Stomach smooth muscle (tissue), 2 donors: ENCODE results near the gene ZNF684.
"Not testable (repeated sequence)": the region's sequence is repeated elsewhere in the genome, so short reads cannot be mapped to it uniquely, and the experiment has no call there.

Source experiments
- H3K27ac ChIP-seq: one replicate; pipeline ENCODE4 v1.7.0; 2013; ENCODE audit warnings: mild to moderate bottlenecking, low read length, inconsistent platforms
- H3K27me3 ChIP-seq, 2 donors: one replicate each; pipeline ENCODE4 v1.7.0; 2013; ENCODE audit warnings: low read length in 2 of 2; ENCODE audit not compliant: insufficient read depth in 2 of 2, control insufficient read depth in 1 of 2
- H3K36me3 ChIP-seq, 2 donors: one replicate each; pipeline ENCODE4 v1.7.0; 2013; ENCODE audit warnings: low read length in 2 of 2; ENCODE audit not compliant: control insufficient read depth in 2 of 2, insufficient read depth in 2 of 2
- H3K4me1 ChIP-seq: one replicate; pipeline ENCODE4 v1.7.0; 2013; ENCODE audit warnings: low read length; ENCODE audit not compliant: control insufficient read depth, insufficient read depth
- H3K4me3 ChIP-seq, 2 donors: one replicate each; pipeline ENCODE4 v1.7.0; 2013; ENCODE audit warnings: low read length in 2 of 2
- H3K9ac ChIP-seq, 2 donors: one replicate each; pipeline ENCODE4 v1.7.0; 2013; ENCODE audit warnings: low read length in 2 of 2, mild to moderate bottlenecking in 1 of 2
- H3K9me3 ChIP-seq, 2 donors: one replicate each; pipeline ENCODE4 v1.7.0; 2013; ENCODE audit warnings: low read length in 2 of 2; ENCODE audit not compliant: control insufficient read depth in 2 of 2
- donor health status: healthy.
- donor health status: Pancreatic carcinoma.

Gene ZNF684

DNA sequence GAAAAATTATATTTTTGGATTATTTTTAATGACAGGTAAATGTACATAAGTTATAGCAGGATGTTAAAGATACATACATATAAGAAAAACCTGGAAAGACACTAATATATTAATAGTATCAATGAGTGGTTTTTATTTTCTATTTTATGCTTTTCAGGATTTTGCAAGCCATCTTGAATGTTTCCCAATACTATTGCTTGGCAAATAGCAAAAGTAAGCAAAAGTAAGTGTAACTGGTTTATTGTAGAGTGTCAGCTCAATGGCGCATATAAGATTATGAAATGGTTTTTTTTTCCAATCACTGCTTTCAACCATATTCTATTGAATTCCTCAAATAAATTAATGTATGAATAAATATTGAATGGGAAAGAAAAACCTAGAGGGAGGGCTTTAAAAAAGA lies 36.4 kb downstream of the ZNF684 start:
- Histone ChIP-seq H3K9ac (no peak overlapping the region), H3K27me3 (no peaks in the 10 kb centered on the region), H3K27ac (no peak overlapping the region), H3K4me3 (no peak overlapping the region), H3K9me3 (no peaks in the 10 kb centered on the region), H3K4me1 (no peaks in the 10 kb centered on the region), H3K36me3 (no peaks in the 10 kb centered on the region)

DNA sequence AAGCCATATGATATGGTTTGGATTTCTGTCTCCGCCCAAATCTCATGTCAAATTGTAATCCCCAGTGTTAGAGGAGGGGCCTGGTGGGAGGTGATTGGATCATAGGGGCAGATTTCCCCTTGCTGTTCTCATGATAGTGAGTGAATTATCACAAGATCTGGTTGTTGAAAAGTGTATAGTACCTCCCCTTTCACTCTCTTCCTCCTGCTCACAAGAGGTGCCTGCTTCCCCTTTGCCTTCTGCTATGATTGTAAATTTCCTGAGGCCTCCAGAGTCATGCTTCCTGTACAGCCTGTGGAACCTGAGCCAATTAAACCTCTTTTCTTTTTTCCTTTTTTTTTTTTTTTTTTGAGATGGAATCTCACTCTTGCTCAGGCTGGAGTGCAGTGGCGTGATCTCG lies 43.4 kb downstream of the ZNF684 start:
- H3K4me1 ChIP-seq, H3K27me3 ChIP-seq, H3K4me3 ChIP-seq, H3K9ac ChIP-seq, H3K36me3 ChIP-seq, H3K9me3 ChIP-seq, H3K27ac ChIP-seq: not testable (repeated sequence)

DNA sequence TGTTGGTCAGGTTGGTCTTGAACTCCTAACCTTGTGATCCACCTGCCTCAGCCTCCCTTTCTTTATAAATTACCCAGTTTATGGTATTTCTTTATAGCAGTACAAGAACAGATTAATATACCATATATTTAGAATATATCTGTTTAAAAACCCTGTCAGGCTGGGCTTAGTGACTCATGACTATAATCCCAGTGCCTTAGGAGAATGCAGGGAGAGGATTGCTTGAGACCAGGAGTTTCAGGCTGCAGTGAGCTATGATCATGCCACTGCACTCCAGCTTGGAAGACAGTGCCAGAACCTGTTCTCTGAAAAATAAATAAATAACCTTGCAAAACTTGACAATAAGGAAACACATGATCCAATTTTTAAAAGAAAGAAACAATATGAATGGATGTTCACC lies 43.9 kb downstream of the ZNF684 start:
- H3K4me3 ChIP-seq: no peak overlapping the region
- no peak overlapping the region for H3K9ac ChIP-seq
- H3K27ac ChIP-seq: no peak overlapping the region
- H3K27me3 ChIP-seq: no peaks in the 10 kb centered on the region
- H3K9me3 ChIP-seq: no peaks in the 10 kb centered on the region
- H3K36me3 ChIP-seq: no peaks in the 10 kb centered on the region
- H3K4me1 ChIP-seq: no peaks in the 10 kb centered on the region

DNA sequence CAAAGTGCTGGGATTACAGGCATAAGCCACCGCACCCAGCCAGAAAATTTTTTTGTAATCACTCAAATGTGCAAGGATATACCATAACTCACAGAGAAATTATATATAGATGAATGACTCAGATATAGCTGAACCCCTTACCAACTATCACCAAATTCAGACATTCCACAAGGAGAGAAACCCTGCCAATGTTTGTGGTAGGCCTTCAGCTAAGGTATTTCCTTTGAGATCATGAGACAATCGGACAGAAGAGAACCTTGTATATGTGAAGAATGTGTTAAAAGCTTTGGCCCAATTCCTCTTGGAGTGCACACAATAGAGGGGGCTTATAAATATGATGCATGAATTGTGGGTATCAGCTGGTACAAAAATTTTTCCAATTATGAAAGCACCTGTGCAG lies 50.7 kb downstream of the ZNF684 start:
- H3K36me3 ChIP-seq: no peaks in the 10 kb centered on the region
- H3K9me3 ChIP-seq: no peaks in the 10 kb centered on the region
- H3K27me3 ChIP-seq: no peaks in the 10 kb centered on the region
- no peaks in the 10 kb centered on the region for H3K4me1 ChIP-seq
- no peak overlapping the region for H3K4me3 ChIP-seq
- no peak overlapping the region for H3K9ac ChIP-seq
- H3K27ac ChIP-seq: no peak overlapping the region

DNA sequence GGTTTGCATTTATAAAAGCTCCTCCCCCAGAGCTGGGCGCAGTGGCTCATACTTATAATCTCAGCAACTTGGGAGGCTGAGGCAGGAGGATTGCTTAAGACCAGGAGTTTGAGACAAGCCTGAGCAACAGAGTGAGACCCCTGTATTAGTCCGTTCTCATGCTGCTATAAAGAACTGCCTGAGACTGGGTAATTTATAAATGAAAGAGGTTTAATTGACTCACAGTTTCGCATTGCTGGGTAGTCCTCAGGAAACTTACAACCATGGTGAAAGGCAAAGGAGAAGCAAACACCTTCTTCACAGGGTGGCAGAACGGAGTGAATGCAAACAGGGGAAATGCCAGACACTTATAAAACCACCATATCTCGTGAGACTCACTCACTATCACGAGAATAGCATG lies 52.5 kb downstream of the ZNF684 start:
- Histone ChIP-seq H3K9me3 (no peaks in the 10 kb centered on the region), H3K4me3 (no peak overlapping the region), H3K36me3 (no peaks in the 10 kb centered on the region), H3K4me1 (no peaks in the 10 kb centered on the region), H3K9ac (no peak overlapping the region), H3K27me3 (no peaks in the 10 kb centered on the region), H3K27ac (no peak overlapping the region)

DNA sequence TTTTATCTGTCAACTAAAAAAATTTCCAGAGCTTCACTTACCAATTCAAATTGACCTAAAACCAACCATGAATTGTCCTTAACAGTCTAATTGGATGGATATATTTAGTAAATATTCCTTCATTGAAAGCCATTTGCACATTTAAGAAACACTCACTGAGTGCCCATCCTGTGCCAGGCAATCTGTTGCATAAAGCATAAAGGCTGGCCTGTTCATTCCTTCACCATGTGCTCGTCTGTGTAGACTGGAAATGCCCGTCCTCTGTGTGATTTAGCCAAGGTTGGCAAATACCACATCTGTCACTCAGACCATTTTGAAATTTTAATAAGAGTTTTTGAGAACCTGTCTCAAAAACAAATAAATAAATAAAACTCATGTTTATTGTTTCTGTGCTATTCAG lies 57.1 kb downstream of the ZNF684 start:
- no peaks in the 10 kb centered on the region for H3K27me3 ChIP-seq

DNA sequence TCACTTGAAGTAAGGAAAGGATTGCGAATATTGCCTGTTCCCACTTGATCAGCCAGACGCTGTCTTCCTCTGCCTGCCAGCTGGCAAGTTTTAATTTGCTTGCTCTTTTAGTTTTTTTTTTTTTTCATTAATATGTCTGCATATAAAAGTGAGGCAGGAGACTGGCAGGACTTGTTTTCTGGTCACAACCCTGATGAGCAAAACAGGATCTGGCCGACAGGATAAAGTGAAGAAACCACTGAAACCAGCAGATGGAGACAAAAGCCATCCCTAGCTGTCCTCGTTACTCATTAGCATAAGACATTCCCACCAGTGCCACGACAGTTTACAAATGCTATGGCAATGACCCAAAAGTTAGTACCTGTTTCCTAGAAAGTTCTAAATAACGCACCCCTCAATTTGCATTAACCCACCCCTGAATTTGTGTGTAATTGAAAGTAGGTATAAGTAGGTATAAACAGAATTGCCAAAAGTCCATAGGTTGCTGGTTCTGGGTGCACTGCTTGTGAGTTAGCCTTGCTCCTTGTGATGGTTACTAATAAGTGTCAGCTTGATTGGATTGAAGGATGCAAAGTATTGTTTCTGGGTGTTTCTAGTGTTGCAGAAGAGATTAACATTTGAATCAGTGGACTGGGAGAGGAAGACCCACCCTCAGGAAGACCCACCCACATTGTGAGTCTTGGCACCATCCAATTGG lies 60.8 kb downstream of the ZNF684 start:
- H3K9me3 ChIP-seq: no peaks in the 10 kb centered on the region
- H3K4me1 ChIP-seq: no peaks in the 10 kb centered on the region
- H3K9ac ChIP-seq: no peak overlapping the region
- no peak overlapping the region for H3K27ac ChIP-seq
- no peaks in the 10 kb centered on the region for H3K36me3 ChIP-seq
- H3K27me3 ChIP-seq: no peaks in the 10 kb centered on the region
- no peak overlapping the region for H3K4me3 ChIP-seq

More for the DNA sequence above, 57.1 kb downstream of the ZNF684 start:
- no peak overlapping the region for H3K4me3 ChIP-seq
- no peaks in the 10 kb centered on the region for H3K9me3 ChIP-seq
- no peaks in the 10 kb centered on the region for H3K4me1 ChIP-seq
- H3K27ac ChIP-seq: no peak overlapping the region
- no peak overlapping the region for H3K9ac ChIP-seq
- no peaks in the 10 kb centered on the region for H3K36me3 ChIP-seq

DNA sequence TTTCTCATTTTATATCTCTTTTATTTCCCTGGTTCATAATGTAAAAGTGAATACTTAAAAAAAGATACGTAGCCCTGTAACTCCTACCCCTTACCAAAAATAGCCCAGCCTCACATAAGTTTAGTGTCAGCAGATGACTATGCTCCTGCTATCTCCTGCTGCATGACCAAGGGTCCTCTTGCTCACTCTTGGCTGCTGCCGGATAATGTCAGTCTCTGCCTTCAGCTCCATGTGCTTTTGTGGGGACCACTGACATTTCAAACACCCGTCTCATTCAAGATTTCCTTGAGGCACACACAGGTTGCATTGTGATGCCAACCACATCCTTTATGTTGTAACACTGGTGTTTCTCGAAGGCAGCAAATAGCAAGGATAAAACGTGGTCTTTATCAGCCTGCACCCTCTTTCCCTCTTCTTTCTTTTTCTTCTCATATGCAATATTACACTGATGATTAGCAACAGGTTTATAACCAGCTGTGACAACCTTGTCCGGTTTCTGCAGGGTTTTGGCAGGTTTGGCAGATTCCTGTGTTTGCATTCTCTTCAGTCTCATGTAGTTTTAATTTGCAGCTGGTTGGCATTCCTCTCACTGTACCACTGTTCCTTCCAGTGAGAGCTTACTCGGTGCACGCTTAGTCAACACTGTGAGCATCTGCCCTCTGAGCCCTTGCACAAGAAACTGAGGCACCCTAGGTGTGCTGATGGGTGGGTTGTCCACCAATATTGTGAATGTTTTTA lies 62.2 kb downstream of the ZNF684 start:
- no peaks in the 10 kb centered on the region for H3K9me3 ChIP-seq
- H3K4me1 ChIP-seq: no peaks in the 10 kb centered on the region
- no peak overlapping the region for H3K9ac ChIP-seq
- H3K27me3 ChIP-seq: no peaks in the 10 kb centered on the region
- no peak overlapping the region for H3K27ac ChIP-seq
- no peak overlapping the region for H3K4me3 ChIP-seq
- H3K36me3 ChIP-seq: no peaks in the 10 kb centered on the region

DNA sequence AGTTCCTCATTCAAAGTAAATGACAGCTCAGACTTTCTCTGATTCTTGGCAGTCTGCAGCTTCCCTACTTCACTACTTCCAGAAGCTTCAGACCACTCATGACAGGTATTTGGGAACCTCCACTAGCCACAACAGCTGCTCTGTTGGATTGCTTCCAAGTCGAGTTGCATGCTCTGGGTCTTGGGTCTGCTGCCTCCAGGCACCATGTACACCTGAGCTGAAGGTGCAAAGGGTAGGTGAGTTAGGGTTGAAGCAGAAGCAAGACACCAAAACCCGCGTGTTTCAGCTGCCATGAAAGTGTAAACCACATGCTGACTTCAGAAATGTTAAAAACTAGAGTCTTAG lies 62.7 kb downstream of the ZNF684 start:
- Histone ChIP-seq H3K27me3 (no peaks in the 10 kb centered on the region), H3K4me3 (no peak overlapping the region), H3K27ac (no peak overlapping the region), H3K9me3 (no peaks in the 10 kb centered on the region), H3K36me3 (no peaks in the 10 kb centered on the region), H3K9ac (no peak overlapping the region), H3K4me1 (no peaks in the 10 kb centered on the region)

DNA sequence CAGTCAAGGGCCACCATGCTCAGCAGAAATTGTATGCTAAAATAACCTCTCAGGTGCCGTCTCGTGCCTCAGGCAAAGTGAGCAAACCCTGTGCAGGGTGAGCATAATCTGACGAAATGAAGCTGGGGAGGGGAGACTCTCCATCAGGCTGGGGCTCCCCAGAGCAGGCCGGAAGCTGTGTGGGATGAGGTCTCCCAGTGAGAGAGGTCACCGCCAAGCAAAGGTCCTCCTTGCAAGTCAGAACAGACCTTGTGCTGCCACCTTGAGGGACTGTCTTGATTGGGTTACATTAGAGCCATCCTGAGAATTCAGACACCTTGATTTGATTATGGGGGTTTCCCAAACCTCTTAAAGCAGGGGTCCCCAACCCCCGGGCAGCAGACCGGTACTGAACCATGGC lies 64.2 kb downstream of the ZNF684 start:
- Histone ChIP-seq H3K9ac (no peak overlapping the region), H3K4me1 (no peaks in the 10 kb centered on the region), H3K27me3 (no peaks in the 10 kb centered on the region), H3K36me3 (no peaks in the 10 kb centered on the region), H3K27ac (no peak overlapping the region), H3K9me3 (no peaks in the 10 kb centered on the region), H3K4me3 (no peak overlapping the region)
